NT2/D1 (cell line): ENCODE data around the gene CASK.

ENCODE experiments used
- DNase-seq: peaks from one replicate; pipeline ENCODE4 v3.0.0-alpha.2; 2011; ENCODE audit warnings: low read depth, low spot score
- H3K27me3 ChIP-seq: 2 replicates; pipeline ENCODE4 v1.6.0; 2011; ENCODE audit warnings: mild to moderate bottlenecking; ENCODE audit not compliant: insufficient read length, insufficient read depth
- H3K36me3 ChIP-seq: 2 replicates; pipeline ENCODE4 v1.6.1; 2011; ENCODE audit warnings: mild to moderate bottlenecking, low read length, mixed read lengths; ENCODE audit not compliant: insufficient read depth, insufficient read length
- H3K4me1 ChIP-seq: 2 replicates; pipeline ENCODE4 v1.5.1; 2011; ENCODE audit not compliant: insufficient read depth, insufficient read length
- H3K4me3 ChIP-seq: 2 replicates; pipeline ENCODE4 v1.5.1; 2011; ENCODE audit warnings: low read depth; ENCODE audit not compliant: insufficient read length
- H3K9ac ChIP-seq: 2 replicates; pipeline ENCODE4 v1.6.0; 2011; ENCODE audit warnings: low read depth; ENCODE audit not compliant: insufficient read length
- H3K9me3 ChIP-seq: 2 replicates; pipeline ENCODE4 v1.5.1; 2011; ENCODE audit warnings: mild to moderate bottlenecking, low read length; ENCODE audit not compliant: insufficient read depth
- SUZ12 ChIP-seq: IDR thresholded peaks from 2 replicates; pipeline ENCODE4 v1.6.1; 2011; ENCODE audit not compliant: insufficient read length, insufficient read depth; ENCODE audit errors: extremely low read depth
- YY1 ChIP-seq: IDR thresholded peaks from 2 replicates; pipeline ENCODE4 v1.6.1; 2011; ENCODE audit not compliant: insufficient read length, insufficient read depth
- ZNF274 ChIP-seq: IDR thresholded peaks from 2 replicates; pipeline ENCODE4 v1.6.1; 2011; ENCODE audit warnings: mild to moderate bottlenecking, low read depth, low read length

The CASK gene

GRCh38 chrX:41499195-41499594, 424.2 kb downstream of the CASK start:
- no peak overlapping the region for H3K4me3 ChIP-seq
- no peak overlapping the region for H3K9ac ChIP-seq
- H3K36me3 ChIP-seq = no peaks in the 10 kb centered on the region
- TF ChIP-seq SUZ12 = no peak
- TF ChIP-seq ZNF274 = no peak
- no peak for TF ChIP-seq YY1
- no peaks in the 10 kb centered on the region for H3K9me3 ChIP-seq
- H3K4me1 ChIP-seq = no peaks in the 10 kb centered on the region
- H3K27me3 ChIP-seq = no peaks in the 10 kb centered on the region
- no peak for DNase-seq

GRCh38 chrX:41491267-41492004, 431.9 kb downstream of the CASK start:
- Histone ChIP-seq H3K4me1 (no peaks in the 10 kb centered on the region), H3K4me3 (no peak overlapping the region), H3K27me3 (no peaks in the 10 kb centered on the region), H3K36me3 (no peaks in the 10 kb centered on the region), H3K9ac (no peak overlapping the region), H3K9me3 (0 out of 2 replicates have a peak, but pooled peaks cover 4% of the 10 kb centered on the region)
- TF ChIP-seq YY1 (no peak), ZNF274 (no peak), SUZ12 (no peak)
- peak; percentile 70 for DNase-seq

- TF ChIP-seq ZNF274 (no peak), SUZ12 (no peak)
- no peaks in the 10 kb centered on the region for H3K27me3 ChIP-seq
- H3K9ac ChIP-seq = no peak overlapping the region
These were observed 432.9 kb downstream of the CASK start for GRCh38 chrX:41490446-41490845.

GRCh38 chrX:41482154-41482850, 441.1 kb downstream of the CASK start:
- Histone ChIP-seq H3K9me3 (0 out of 2 replicates have a peak, but pooled peaks cover 3% of the 10 kb centered on the region), H3K4me1 (peaks cover 6% of the 10 kb centered on the region), H3K36me3 (no peaks in the 10 kb centered on the region), H3K4me3 (no peak overlapping the region), H3K9ac (peak overlapping the region; percentile 21), H3K27me3 (no peaks in the 10 kb centered on the region)
- TF ChIP-seq ZNF274 (no peak), YY1 (no peak), SUZ12 (no peak)
- no peak for DNase-seq

More at GRCh38 chrX:41490446-41490845, 432.9 kb downstream of the CASK start:
- DNase-seq = no peak
- H3K9me3 ChIP-seq = 0 out of 2 replicates have a peak, but pooled peaks cover 4% of the 10 kb centered on the region
- H3K4me1 ChIP-seq = no peaks in the 10 kb centered on the region
- H3K36me3 ChIP-seq = no peaks in the 10 kb centered on the region
- H3K4me3 ChIP-seq = no peak overlapping the region

GRCh38 chrX:41481264-41482109, 441.9 kb downstream of the CASK start:
- Histone ChIP-seq H3K36me3 (no peaks in the 10 kb centered on the region), H3K4me3 (no peak overlapping the region), H3K27me3 (no peaks in the 10 kb centered on the region), H3K9me3 (no peaks in the 10 kb centered on the region), H3K9ac (peak overlapping the region; percentile 21), H3K4me1 (peaks cover 6% of the 10 kb centered on the region)
- no peak for DNase-seq
- no peak for TF ChIP-seq ZNF274
- TF ChIP-seq YY1 = no peak
- TF ChIP-seq SUZ12 = no peak

GRCh38 chrX:41480508-41481260, 442.7 kb downstream of the CASK start:
- H3K4me1 ChIP-seq = peaks cover 7% of the 10 kb centered on the region
- H3K36me3 ChIP-seq = no peaks in the 10 kb centered on the region
- H3K9me3 ChIP-seq = no peaks in the 10 kb centered on the region
- no peaks in the 10 kb centered on the region for H3K27me3 ChIP-seq
- no peak overlapping the region for H3K9ac ChIP-seq
- TF ChIP-seq SUZ12 = no peak
- H3K4me3 ChIP-seq = no peak overlapping the region
- no peak for DNase-seq
